HG03457 (cell line): ENCODE measurements around the gene C16orf54.
"Not testable (repeated sequence)": the region's sequence is repeated elsewhere in the genome, so short reads cannot be mapped to it uniquely, and the experiment has no call there.

Experiments
- ATAC-seq: cut with Tn5 transposase; IDR thresholded peaks from one replicate; pipeline ENCODE4 v1.9.1; 2021; ENCODE audit warnings: moderate number of reproducible peaks; ENCODE audit not compliant: unreplicated experiment

Gene C16orf54

GRCh38 chr16:29745853-29746345, at the start of gene C16orf54:
Gene C16orf54 (minus strand): TSS chr16:29745990. CDS start chr16:29744951, 1,039 bp downstream.
- ATAC-seq, result peak; percentile 62

GRCh38 chr16:29794231-29794710, 48.5 kb upstream of the C16orf54 start:
- no peak for ATAC-seq

GRCh38 chr16:29793153-29793552, 47.4 kb upstream of the C16orf54 start:
- not testable (repeated sequence) for ATAC-seq

- no peak for ATAC-seq
These were observed 46.3 kb upstream of the C16orf54 start for GRCh38 chr16:29791845-29792807.

GRCh38 chr16:29790949-29791844, 45.4 kb upstream of the C16orf54 start:
- no peak for ATAC-seq

- peak; percentile 83 for ATAC-seq
These were observed 44.6 kb upstream of the C16orf54 start, which contains the start of gene KIF22 for GRCh38 chr16:29790183-29790948. Gene KIF22 (plus strand): TSS chr16:29790751. CDS start chr16:29790760, 9 bp downstream.

- ATAC-seq, result no peak
These were observed 44.0 kb upstream of the C16orf54 start for GRCh38 chr16:29789775-29790182.

- not testable (repeated sequence) for ATAC-seq
These were observed 41.4 kb upstream of the C16orf54 start for GRCh38 chr16:29787155-29787554.

GRCh38 chr16:29784901-29785500, 39.2 kb upstream of the C16orf54 start:
- no peak for ATAC-seq

- no peak for ATAC-seq
These were observed 38.4 kb upstream of the C16orf54 start for GRCh38 chr16:29784157-29784556.

- not testable (repeated sequence) for ATAC-seq
These were observed 37.5 kb upstream of the C16orf54 start for GRCh38 chr16:29783094-29783953.

- ATAC-seq, result no peak
These were observed 33.7 kb upstream of the C16orf54 start for GRCh38 chr16:29779474-29779873.

GRCh38 chr16:29777576-29778350, 32.0 kb upstream of the C16orf54 start, which contains the start of gene ZG16:
Gene ZG16 (plus strand): TSS chr16:29778256. CDS start chr16:29779267, 1,011 bp downstream.
- ATAC-seq, result no peak

- ATAC-seq, result no peak
These were observed 30.1 kb upstream of the C16orf54 start for GRCh38 chr16:29775742-29776408.

- no peak for ATAC-seq
These were observed 28.9 kb upstream of the C16orf54 start for GRCh38 chr16:29774730-29775129.

- not testable (repeated sequence) for ATAC-seq
These were observed 26.5 kb upstream of the C16orf54 start for GRCh38 chr16:29772330-29772729.

GRCh38 chr16:29770250-29770929, 24.6 kb upstream of the C16orf54 start:
- no peak for ATAC-seq
